ENCODE measurements around the gene PCP2.

GRCh38 chr19:7622933-7623685, 10.4 kb downstream of the PCP2 start:
- TF ChIP-seq, protein P1, sequence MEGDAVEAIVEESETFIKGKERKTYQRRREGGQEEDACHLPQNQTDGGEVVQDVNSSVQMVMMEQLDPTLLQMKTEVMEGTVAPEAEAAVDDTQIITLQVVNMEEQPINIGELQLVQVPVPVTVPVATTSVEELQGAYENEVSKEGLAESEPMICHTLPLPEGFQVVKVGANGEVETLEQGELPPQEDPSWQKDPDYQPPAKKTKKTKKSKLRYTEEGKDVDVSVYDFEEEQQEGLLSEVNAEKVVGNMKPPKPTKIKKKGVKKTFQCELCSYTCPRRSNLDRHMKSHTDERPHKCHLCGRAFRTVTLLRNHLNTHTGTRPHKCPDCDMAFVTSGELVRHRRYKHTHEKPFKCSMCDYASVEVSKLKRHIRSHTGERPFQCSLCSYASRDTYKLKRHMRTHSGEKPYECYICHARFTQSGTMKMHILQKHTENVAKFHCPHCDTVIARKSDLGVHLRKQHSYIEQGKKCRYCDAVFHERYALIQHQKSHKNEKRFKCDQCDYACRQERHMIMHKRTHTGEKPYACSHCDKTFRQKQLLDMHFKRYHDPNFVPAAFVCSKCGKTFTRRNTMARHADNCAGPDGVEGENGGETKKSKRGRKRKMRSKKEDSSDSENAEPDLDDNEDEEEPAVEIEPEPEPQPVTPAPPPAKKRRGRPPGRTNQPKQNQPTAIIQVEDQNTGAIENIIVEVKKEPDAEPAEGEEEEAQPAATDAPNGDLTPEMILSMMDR (conservative IDR thresholded peaks at IDR 0.05; ENCODE audit: low read length), result no peak
- no peak for TF ChIP-seq EZH2phosphoT487 (IDR thresholded peaks at IDR 0.05; ENCODE audit: borderline replicate concordance)
